HG02938 (cell line): ENCODE measurements around the gene LONRF3.
A peak's percentile ranks its signal among the peaks of the same experiment; 100 is the strongest.
"Not testable (repeated sequence)": the region's sequence is repeated elsewhere in the genome, so short reads cannot be mapped to it uniquely, and the experiment has no call there.

ENCODE experiments used
- ATAC-seq: cut with Tn5 transposase; IDR thresholded peaks from one replicate; pipeline ENCODE4 v1.9.1; 2021; ENCODE audit warnings: mild to moderate bottlenecking, moderate library complexity; ENCODE audit not compliant: unreplicated experiment

LONRF3 gene

DNA sequence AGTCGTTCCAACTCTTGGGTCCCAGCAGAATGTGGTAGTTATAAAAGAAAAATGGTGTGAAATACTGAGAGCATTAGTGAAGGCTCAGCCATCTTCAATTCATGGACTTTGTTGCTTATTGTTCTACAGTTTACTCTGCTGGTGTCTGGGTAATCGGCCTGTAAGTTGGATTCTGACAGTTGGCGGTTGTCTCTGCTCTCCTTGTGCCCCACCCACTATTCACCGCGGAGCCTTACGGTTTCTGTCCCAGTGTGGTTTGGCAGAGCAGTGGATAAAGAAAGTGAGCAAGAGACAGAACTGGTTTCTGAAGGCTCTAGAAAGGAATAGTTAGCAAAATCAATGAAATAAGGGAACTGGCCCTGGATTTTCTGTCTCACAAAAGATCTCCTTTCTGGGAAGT, 9.1 kb downstream of the LONRF3 start:
- ATAC-seq: no peak

DNA sequence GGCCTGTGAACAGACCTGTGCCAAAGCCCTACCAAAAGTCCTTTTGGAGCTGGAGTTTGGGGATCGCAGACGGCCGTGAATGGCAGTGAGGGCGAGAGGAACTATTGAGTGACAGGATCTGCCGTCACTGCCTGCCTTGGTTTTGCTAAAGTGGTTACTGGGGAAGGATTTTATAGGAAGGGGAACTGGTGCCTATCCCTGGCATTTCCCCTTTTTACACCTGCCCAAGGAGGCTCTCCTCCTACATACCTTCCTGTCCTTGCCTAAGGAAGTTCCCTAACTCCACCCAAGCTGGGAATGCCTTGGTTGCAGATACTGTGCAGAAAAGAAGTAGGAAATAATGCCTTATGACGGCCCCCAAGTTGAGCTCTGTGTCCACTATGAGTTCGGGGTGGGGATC, 14.5 kb downstream of the LONRF3 start:
- ATAC-seq: no peak

DNA sequence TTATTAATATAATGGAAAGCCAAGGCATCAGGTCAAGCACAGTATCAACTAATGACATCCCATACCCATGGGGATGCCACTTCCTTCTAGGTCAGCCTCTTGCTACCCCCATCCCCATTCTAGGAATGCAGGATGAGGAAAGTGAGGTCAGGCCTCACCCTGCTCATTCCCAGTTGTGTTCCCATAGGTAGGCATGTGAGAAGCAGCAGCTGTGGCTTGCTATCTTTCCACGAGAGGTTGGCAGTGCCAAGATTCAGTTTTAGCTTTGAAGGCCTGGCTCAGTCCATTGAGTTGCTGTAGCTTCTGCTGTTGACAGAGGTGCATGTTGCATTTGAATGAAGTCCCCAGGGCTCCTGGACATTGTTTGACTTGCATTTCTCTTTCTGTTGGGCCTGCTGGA, 15.5 kb downstream of the LONRF3 start:
- ATAC-seq: no peak

DNA sequence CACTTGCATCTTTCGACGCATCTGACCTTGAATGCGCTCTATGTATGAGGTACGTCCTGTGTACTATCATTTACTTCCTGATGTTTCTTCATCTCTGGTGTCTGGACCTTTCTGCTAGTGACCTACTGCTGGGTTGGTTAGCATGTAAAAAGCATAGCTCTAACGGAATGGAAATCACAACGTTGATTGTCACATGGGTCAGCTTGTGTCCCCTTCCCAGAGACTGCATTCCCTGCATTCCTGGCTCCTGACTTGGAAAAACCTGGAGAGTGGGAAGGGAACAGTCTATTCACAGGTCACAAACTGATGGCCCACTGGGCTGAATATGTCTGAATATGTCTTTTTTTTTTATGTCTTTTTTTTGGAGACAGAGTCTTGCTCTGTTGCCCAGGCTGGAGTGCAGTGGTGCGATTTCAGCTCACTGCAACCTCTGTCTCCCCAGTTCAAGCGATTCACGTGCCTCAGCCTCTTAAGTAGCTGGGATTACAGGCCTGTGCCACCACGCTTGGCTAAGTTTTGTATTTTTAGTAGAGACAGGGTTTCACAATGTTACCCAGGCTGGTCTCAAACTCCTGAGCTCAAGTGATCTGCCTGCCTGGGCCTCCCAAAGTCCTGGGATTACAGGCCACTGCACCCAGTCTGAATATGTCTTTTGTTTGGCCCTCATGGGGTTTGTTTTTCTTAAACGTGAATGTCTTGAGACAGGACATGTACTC, 16.3 kb downstream of the LONRF3 start:
- no peak for ATAC-seq

DNA sequence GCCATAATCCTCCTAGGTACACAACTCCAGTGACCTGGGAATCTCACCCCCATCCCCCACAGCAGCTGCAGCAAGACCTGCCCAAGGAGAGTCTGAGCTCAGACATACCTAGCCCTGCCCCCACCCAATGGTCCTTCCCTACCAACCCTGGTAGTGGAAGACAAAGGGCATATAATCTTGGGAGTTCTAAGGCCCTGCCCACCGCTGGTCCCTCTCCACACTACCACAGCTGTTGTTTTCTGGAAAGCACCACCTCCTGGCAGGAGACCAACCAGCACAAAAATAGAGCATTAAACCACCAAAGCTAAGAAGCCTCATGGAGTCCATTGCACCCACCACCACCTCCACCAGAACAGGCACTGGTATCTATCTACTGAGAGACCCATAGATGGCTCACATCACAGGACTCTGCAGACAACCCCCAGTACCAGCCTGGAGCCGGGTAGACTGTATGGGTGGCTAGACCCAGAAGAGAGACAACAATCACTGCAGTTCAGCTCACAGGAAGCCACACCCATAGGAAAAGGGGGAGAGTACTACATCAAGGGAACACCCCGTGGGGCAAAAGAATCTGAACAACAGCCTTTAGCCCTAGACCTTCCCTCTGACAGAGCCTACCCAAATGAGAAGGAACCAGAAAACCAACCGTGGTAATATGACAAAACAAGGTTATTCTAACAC, 18.2 kb downstream of the LONRF3 start:
- ATAC-seq: not testable (repeated sequence)

DNA sequence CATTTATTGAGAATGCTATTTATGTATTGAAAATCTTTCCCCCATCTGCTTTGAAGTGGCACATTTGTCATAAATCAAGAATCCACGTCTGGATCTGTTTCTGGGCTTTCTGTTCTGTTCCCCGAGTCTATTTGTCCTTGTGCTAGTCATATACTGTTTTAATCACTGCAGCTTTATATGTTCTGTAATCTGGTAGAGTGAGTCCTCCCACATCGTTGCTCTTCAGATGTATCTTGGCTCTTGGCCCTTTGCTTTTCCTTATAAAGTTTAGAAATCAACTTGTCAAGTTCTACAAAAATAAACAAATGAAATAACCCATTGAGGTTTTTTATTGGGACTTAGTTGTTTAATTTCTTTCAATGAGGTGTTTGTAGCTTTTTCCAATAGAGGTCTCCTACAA, 29.0 kb downstream of the LONRF3 start:
- ATAC-seq: no peak

DNA sequence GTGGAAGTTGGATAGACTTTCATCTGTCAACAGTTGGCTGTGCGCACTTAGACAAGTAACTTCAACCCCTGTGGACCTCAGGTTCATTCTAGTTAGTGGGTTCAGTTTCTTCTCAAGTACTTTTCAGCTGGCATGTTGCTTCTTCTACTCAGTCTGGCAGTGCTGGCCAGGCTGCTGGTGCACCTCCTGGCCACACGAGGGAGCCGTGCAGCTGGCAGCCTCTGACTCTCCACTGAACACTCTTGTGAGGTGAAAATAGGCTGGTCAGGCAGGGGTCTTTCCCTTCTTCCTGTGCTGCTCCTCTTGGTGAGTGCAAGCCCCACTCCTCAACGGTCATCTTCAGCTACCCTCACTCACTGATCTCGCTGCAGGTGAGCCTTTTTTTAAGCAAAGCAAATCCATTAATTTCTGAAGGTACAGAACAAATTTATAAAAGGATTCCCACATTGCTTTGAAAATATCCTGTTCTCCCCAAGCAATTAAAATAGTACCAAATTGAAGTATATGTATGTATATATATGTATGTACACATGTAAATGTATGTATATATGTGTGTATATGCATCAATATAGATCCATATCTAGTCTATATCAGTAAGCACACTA, 30.6 kb downstream of the LONRF3 start:
- ATAC-seq: no peak

DNA sequence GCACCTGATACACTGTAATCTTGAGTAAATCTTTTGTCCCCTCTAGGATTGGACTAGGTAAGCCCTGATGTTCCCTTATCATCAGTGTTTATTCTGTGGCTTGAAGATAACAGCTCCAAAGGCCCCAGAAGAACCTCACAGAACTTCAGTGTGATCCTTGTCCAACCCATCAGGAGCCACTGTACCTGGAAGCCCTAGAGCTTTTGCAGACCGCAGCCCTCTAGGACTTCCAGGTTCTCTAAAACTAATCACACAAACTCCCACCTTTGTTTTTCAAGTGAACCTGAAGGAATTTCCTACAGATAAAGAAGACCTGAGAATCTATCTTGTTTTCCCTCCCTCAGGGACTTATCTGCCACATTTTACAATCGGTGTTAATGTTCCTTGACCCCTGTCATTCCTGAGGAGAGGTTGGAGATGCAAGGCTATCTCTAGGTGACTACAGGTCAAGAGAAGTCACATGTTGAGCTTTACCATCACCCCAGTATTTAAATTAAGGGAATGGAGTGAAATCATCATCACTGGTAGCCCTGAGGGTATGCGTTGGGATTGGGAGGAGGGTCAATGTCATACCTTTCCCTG, 32.9 kb downstream of the LONRF3 start:
- no peak for ATAC-seq

DNA sequence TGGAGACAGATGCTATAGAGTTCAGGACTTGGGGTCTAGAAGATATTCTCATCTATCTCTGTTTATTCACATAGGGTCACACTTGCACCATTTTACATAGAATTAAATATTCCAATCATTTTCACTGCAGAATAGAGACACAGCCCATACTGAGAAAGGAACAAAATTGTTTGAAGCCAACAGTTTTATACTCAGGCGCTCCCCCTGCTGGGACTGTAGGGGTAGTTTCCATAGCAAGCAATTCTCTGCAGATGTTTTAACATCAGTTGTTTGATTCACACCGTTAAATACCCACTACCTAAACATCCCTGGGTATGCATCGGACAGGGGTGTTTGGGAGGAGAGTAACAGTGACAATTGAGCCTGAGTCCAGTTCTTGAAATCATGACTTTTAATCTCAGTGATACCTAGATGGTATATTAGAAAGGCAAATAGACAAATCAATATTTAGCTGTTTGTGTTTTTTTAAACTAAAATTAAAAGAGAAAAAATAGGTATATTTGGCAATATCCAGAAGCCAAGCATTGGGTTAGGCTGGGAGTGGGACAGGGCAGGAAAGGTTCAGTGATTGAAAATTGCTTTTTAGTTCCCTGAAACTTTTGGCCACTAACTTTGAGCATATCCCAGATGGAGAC, 33.8 kb downstream of the LONRF3 start:
- no peak for ATAC-seq

DNA sequence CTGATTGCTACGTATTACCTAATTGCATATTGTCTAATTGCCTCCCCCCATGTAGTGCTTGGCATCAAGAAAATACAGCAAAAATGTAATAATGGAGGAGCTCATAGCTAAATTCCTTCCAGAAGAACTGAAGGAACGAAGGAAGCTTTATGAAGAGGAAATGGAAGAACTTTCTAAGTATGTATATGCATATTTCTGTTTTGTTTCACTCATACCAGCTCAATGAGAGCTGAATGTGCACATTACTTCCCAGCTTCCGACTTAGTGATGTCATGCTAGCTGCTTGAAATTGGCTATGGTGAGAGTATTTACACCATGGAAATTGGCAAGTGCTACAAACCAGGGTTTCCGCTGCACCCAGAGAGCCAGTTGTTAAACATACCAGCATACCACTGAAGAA, 34.7 kb downstream of the LONRF3 start:
- no peak for ATAC-seq

DNA sequence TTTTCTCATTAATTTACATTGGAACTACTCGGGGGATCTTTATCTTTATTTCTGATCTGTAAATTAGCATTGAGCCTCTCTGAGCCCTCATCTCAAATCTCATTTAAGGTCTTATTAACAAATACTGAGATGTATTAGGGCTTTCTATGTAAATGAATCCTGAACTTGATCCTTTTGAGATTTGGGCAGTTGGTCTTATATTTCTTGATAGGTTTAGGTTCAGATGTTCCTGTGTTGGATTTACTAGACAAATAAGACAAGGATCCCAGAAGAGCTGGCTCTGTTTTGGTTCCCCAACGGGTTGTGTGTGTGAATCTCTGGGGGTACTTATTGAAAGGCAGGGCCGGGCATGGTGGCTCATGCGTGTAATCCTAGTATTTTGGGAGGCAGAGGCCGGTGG, 36.1 kb downstream of the LONRF3 start:
- no peak for ATAC-seq

DNA sequence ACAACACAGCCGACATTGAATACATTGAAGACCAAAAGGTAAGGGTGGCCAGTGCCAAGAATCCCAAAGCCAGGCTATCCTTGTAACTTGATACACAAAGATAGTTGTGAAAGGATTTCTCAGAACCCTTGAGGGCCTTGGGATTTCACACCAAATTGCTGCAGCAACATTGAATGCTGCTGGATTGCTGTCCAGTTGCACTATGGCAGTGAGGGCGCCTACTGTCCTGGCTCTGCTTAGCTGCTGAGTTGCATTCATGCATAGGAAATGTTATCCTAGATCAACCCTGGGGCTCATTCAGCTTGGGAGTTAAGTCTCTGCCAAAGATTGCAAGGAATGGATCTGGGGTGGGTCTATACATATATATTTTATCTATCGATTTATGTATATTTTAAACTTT, 38.7 kb downstream of the LONRF3 start:
- no peak for ATAC-seq

DNA sequence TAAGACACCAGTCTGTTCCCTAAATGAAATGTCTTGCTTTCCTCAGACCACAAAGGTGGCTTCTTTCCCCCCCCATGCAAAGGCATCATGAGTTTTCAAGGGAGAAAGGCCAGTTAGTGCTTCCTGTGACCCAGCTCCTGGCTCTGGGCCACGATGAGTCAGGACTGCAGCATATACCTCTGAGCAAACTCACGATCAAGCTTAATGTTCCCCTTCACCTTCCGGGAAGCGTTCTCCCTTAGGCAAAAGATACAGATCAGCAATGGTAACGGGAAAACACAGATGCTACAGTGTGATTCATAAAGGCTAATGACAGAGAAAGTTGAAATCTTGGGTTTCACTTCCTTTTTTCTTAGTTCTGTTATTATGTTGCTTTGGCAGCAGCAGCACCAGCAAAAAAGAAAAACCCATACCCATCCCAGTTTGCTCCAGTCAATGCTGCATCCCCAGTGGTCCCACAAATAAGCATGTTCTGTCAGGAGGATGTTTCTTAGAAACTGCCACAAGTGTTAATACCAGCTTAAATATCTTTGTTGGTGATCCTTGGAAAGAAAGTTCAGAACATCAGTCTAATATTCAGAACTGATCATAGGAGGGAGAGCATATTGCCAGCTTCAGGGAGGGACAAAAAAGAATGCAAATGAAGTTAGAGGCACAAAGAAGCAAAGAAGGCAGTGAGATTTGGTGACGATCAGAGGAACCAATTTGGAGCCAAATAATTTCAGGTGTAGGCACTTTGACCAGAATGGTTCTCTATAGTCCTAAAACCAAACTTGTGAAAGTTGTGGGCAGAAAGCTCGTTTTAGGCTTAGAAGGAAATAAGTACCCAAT, 41.2 kb downstream of the LONRF3 start:
- peak; percentile 95 for ATAC-seq

DNA sequence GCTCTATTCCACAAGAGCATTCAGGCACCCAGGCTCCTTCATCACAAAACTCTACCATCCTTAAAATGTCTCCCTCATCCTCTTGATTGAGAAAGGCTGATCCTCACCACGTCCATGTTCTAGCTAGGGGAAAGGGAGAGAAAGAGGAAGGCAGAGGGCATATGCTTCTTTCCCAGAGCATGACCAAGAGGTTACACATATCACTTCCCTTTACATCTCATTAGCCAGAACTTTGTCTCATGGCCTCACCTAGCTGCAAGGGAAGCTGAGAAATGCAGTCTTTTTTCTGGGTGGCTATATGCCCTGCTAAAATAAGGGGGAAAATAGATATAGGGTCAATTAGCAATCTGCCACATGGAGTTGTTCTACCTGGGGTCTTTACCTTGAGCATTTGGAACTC, 42.7 kb downstream of the LONRF3 start:
- no peak for ATAC-seq

DNA sequence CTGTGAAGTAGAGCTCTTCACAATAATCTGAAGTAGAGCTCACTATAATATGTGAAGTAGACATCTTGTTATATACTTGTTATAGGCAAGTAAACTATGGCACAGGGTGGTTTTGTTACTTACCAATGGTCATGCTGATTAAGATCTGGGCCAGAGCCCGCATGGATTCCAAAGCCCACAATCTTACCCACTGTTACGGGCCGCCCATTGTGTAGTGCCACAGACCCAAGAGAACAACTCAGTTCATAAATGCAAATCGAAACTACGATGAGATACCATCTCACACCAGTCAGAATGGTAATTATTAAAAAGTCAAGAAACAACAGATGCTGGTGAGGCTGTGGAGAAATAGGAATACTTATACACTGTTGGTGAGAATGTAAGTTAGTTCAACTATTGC, 51.5 kb downstream of the LONRF3 start:
- no peak for ATAC-seq

DNA sequence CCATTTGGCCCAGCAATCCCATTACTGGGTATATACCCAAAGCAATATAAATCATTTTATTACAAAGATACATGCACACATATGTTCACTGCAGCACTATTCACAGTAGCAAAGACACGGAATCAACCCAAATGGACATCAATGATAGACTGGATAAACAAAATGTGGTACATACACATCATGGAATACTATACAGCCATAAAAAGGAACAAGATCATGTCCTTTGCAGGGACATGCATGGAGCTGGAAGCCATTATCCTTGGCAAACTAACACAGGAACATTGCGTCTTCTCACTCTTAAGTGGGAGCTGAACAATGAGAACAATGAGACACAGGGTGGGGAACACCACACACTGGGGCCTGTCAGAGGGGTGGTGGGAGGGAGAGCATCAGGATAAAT, 51.9 kb downstream of the LONRF3 start:
- ATAC-seq: not testable (repeated sequence)

DNA sequence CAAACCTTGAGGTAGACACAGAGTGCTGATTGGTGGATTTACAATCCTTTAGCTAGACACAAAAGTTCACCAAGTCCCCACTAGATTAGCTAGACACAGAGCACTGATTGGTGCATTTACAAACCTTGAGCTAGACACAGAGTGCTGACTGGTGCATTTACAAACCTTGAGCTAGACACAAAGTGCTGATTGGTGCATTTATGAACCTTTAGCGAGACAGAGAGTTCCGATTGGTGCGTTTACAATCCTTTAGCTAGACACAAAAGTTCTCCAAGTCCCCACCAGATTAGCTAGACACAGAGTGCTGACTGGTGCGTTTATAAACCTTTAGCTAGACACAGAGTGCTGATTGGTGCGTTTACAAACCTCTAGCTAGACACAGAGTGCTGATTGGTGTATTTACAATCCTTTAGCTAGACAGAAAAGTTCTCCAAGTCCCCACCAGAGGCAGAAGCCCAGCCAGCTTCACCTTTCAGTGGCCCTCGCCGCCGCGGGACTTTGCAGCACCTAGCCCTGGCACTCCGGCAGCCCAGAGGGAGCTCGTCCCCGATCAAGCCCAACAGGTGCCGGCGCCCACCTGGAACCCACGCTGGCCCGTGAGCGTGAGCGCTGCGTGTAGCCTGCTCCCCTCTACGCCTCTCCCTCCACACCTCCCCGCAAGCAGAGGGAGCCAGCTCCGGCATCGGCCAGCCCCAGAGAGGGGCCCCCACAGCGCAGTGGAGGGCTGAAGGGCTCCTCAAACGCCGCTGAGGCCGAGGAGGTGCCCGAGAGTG, 53.7 kb downstream of the LONRF3 start:
- ATAC-seq: not testable (repeated sequence)

DNA sequence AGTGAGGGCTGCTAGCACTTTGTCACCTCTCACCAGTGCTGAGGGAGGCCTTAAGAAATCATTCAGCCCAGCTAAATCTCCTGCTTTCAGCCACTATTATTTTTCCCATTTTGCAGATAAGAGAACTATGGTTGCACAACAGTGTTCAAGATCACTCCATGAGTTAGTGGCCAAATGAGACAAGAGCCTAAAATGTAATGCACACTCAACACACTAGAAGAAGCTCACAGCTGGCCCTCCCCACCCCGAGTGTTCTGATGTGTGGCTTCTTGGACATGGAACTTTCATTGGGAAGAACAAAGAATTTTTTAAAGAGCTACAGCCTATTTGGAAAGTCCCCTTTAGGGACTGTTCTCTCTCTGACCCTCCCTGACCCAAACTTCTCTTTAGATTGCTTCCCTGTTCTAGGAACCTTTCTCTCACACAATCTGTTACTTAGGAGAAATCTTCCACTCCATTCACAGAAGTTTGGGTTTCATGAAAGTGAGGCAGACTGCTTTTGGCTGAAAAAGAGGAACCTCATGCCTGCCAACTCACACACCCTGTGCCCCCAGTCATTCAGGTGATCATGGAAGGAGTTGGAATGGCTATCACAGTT, 54.4 kb downstream of the LONRF3 start:
- ATAC-seq: no peak

DNA sequence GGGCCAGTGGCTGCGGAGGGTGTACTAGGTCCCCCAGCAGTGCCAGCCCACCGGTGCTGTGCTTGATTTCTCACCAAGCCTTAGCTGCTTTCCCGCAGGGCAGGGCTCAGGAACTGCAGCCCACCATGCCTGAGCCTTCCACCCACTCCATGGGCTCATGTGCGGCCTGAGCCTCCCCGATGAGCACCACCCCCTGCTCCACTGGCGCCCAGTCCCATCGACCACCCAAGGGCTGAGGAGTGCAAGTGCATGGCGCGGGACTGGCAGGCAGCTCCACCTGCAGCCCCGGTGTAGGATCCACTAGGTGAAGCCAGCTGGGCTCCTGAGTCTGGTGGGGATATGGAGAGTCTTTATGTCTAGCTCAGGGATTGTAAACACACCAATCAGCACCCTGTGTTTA, 55.2 kb downstream of the LONRF3 start:
- not testable (repeated sequence) for ATAC-seq
